ENCODE measurements around the gene PTPRD.

The PTPRD gene

GRCh38 chr9:8392866-8393265 lies 2219.9 kb downstream of the PTPRD start:
- DNase-seq (ENCODE audit: insufficient read length) (no peak), FAIRE-seq (no peak)
- TF ChIP-seq POLR2AphosphoS5 (IDR thresholded peaks at IDR 0.05; ENCODE audit: low read depth, low read length) (no peak), TAF1 (IDR thresholded peaks at IDR 0.05; ENCODE audit: borderline replicate concordance, low read depth, low read length) (no peak), POLR2A (IDR thresholded peaks at IDR 0.05; ENCODE audit: low read depth, low read length) (no peak)

GRCh38 chr9:8391566-8391965 lies 2221.2 kb downstream of the PTPRD start:
- FAIRE-seq: no peak
- TF ChIP-seq POLR2A (IDR thresholded peaks at IDR 0.05; ENCODE audit: low read depth, low read length) (no peak), POLR2AphosphoS5 (IDR thresholded peaks at IDR 0.05; ENCODE audit: low read depth, low read length) (no peak), TAF1 (IDR thresholded peaks at IDR 0.05; ENCODE audit: borderline replicate concordance, low read depth, low read length) (no peak)
- no peak for DNase-seq (ENCODE audit: insufficient read length)

GRCh38 chr9:8391132-8391531 lies 2221.7 kb downstream of the PTPRD start:
- TF ChIP-seq TAF1 (IDR thresholded peaks at IDR 0.05; ENCODE audit: borderline replicate concordance, low read depth, low read length) (no peak), POLR2A (IDR thresholded peaks at IDR 0.05; ENCODE audit: low read depth, low read length) (no peak), POLR2AphosphoS5 (IDR thresholded peaks at IDR 0.05; ENCODE audit: low read depth, low read length) (no peak)
- DNase-seq (ENCODE audit: insufficient read length) (no peak), FAIRE-seq (no peak)

GRCh38 chr9:8390571-8390970 lies 2222.2 kb downstream of the PTPRD start:
- no peak for TF ChIP-seq POLR2AphosphoS5 (IDR thresholded peaks at IDR 0.05; ENCODE audit: low read depth, low read length)
- no peak for TF ChIP-seq TAF1 (IDR thresholded peaks at IDR 0.05; ENCODE audit: borderline replicate concordance, low read depth, low read length)
- TF ChIP-seq POLR2A (IDR thresholded peaks at IDR 0.05; ENCODE audit: low read depth, low read length): no peak
- DNase-seq (ENCODE audit: insufficient read length) (no peak), FAIRE-seq (no peak)

DNA sequence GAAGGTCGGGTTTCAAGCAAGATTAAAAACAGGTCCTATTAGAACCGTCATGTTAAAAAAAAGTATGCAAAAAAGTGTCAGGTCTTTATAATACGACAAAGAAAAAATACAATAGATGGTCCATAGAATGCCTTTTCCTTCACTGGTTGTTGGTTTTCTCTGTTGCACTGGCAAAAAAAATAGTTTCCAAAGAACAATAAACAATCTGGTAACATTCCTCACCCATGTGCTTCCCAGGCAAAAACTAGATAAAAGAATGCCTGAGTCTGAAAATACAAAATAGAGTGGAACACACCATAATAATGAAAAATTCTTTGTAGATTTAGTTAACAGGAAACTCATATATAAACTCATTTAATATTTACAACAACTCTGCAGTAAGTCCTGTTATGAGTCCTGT lies 2223.3 kb downstream of the PTPRD start:
- DNase-seq (ENCODE audit: insufficient read length): no peak
- no peak for FAIRE-seq
- TF ChIP-seq TAF1 (IDR thresholded peaks at IDR 0.05; ENCODE audit: borderline replicate concordance, low read depth, low read length) (no peak), POLR2AphosphoS5 (IDR thresholded peaks at IDR 0.05; ENCODE audit: low read depth, low read length) (no peak), POLR2A (IDR thresholded peaks at IDR 0.05; ENCODE audit: low read depth, low read length) (no peak)

DNA sequence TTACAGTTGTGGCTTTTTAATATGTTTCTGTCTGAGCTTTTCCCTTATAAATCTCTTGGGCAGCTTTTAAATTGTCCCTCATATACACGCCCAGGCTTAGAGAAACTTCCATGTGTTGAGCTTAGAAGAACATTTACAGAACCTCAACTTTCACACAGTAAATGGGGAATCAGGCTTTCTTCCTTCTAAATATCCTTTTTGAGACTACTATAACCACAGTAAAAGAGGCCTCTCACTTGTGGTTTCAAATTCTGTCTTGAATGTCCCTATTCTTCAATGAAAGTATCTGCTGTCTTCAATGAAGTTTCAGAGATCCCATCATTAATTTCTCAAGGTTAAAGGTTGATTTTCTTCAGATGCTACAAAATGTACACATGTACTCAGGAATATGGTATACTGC lies 2224.7 kb downstream of the PTPRD start:
- FAIRE-seq: no peak
- DNase-seq (ENCODE audit: insufficient read length): no peak
- no peak for TF ChIP-seq POLR2AphosphoS5 (IDR thresholded peaks at IDR 0.05; ENCODE audit: low read depth, low read length)
- TF ChIP-seq POLR2A (IDR thresholded peaks at IDR 0.05; ENCODE audit: low read depth, low read length): no peak
- no peak for TF ChIP-seq TAF1 (IDR thresholded peaks at IDR 0.05; ENCODE audit: borderline replicate concordance, low read depth, low read length)

- TF ChIP-seq POLR2A (IDR thresholded peaks at IDR 0.05; ENCODE audit: low read depth, low read length) (no peak), POLR2AphosphoS5 (IDR thresholded peaks at IDR 0.05; ENCODE audit: low read depth, low read length) (no peak), TAF1 (IDR thresholded peaks at IDR 0.05; ENCODE audit: borderline replicate concordance, low read depth, low read length) (no peak)
- DNase-seq (ENCODE audit: insufficient read length): no peak
- no peak for FAIRE-seq
These were observed 2228.7 kb downstream of the PTPRD start for GRCh38 chr9:8384091-8384490.

- TF ChIP-seq TAF1 (IDR thresholded peaks at IDR 0.05; ENCODE audit: borderline replicate concordance, low read depth, low read length) (no peak), POLR2AphosphoS5 (IDR thresholded peaks at IDR 0.05; ENCODE audit: low read depth, low read length) (no peak)
- DNase-seq (ENCODE audit: insufficient read length) (no peak), FAIRE-seq (no peak)
These were observed 2229.8 kb downstream of the PTPRD start for GRCh38 chr9:8382777-8383527.

DNA sequence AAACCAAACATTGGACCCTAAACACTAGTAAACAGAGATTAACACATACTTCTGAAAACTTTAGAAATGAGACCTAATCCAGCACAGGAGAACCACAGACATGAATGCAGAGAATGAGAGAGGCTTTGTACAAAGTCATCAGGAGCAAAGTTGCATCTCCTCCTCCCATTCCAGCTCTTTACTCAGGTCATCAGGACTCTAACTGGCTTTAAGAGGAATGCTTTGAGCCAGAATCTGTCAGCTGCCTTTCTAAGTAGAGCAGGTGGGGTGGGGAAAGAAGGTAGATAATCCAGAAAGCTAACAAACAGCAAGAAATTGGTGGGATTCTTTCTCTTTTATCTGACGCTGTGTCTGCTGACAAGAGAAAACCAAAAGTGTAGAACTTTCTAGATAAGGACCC lies 2230.5 kb downstream of the PTPRD start:
- DNase-seq (ENCODE audit: insufficient read length) (no peak), FAIRE-seq (no peak)
- TF ChIP-seq TAF1 (IDR thresholded peaks at IDR 0.05; ENCODE audit: borderline replicate concordance, low read depth, low read length): no peak

DNA sequence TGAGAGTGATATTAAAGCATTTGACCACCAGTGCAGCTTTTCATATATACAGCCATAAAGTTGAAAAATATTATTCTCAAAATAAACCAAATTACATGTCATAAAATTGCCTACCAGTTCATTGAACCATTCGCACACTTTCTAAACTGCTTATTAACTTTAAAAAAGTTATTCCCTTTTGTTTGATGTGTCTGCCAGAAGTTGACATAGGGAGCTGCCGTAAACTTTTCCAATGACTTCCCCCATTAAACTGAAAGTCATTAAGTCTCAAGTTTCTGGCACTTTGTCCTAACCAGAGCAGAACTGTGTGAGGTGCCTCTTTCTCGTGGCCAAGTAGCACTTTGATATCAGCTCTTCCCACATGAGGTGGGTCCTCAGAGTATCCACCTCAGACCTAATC lies 2231.2 kb downstream of the PTPRD start:
- FAIRE-seq (no peak), DNase-seq (ENCODE audit: insufficient read length) (no peak)
- TF ChIP-seq TAF1 (IDR thresholded peaks at IDR 0.05; ENCODE audit: borderline replicate concordance, low read depth, low read length) (no peak), POLR2A (IDR thresholded peaks at IDR 0.05; ENCODE audit: low read depth, low read length) (no peak), POLR2AphosphoS5 (IDR thresholded peaks at IDR 0.05; ENCODE audit: low read depth, low read length) (no peak)

DNA sequence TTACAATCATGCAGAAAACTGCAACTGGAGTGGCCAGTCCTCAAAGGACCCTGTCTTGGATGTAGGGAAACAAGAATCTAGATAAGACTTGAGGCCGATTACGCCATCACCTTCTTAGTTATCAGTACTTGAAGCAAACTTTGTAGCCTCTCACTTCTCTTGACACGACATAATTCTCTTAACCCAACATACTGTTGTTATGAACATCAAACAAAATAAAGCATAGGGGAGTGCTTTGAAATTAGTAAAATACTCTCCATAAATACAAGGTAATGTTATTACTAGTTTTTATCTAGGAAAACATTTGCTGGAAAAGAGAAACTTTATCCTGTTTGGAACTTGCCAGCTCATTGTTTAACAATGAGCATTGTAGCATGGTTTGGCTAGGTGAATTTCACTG lies 2238.3 kb downstream of the PTPRD start:
- DNase-seq (ENCODE audit: insufficient read length) (no peak), FAIRE-seq (no peak)
- TF ChIP-seq POLR2A (IDR thresholded peaks at IDR 0.05; ENCODE audit: low read depth, low read length) (no peak), TAF1 (IDR thresholded peaks at IDR 0.05; ENCODE audit: borderline replicate concordance, low read depth, low read length) (no peak), POLR2AphosphoS5 (IDR thresholded peaks at IDR 0.05; ENCODE audit: low read depth, low read length) (no peak)

- TF ChIP-seq POLR2A (IDR thresholded peaks at IDR 0.05; ENCODE audit: low read depth, low read length): no peak
- no peak for TF ChIP-seq TAF1 (IDR thresholded peaks at IDR 0.05; ENCODE audit: borderline replicate concordance, low read depth, low read length)
- TF ChIP-seq POLR2AphosphoS5 (IDR thresholded peaks at IDR 0.05; ENCODE audit: low read depth, low read length): no peak
- FAIRE-seq: no peak
- no peak for DNase-seq (ENCODE audit: insufficient read length)
These were observed 2241.1 kb downstream of the PTPRD start for GRCh38 chr9:8371686-8372085.

Measured in GM12892 (cell line).